NCI-H2196 (cell line): Measurements from ENCODE around the gene SLC35D3.

Experiments used
- DNase-seq: peaks from one replicate; lab custom pipeline; 2025; ENCODE audit not compliant: unreplicated experiment; lab: John Stamatoyannopoulos, UW

Gene SLC35D3

DNA sequence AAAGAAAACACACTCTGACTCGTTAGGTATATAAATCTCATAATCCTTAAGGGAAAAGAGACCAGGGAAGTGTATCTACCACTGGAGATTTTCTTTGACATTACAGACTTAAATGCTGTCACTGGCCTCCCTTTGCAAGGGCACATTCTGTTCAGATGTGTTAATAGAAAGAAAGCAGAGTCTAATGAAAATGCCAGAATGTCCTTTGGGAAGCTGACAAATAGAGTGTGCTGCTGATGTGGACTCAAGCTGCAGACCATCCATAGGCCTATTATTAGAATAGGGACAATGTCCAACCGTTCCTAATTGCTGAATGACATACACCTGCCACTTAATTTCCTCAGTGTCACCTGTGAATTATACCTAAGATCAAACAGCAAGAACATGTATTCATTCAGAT lies 41.2 kb downstream of the SLC35D3 start:
- no peak for DNase-seq

DNA sequence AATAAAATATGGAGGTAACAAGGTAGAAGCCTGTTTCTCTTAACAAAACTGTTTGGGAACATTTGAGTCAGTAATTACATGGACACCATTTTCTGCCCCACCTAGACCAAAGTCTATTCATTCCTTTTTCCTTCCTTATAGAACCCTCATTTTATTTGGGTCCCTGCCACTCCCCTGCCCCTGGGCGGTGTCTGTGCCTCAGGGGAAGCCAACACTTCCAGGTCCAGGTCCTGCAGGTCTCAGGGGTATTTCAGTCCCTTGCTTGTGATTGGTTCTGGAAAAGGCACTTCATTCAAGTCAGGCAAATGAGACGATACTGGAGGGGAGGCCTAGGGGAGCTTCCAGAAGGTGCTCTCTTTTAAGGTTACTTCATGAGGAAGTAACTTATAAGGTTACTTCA lies 42.3 kb downstream of the SLC35D3 start:
- no peak for DNase-seq

DNA sequence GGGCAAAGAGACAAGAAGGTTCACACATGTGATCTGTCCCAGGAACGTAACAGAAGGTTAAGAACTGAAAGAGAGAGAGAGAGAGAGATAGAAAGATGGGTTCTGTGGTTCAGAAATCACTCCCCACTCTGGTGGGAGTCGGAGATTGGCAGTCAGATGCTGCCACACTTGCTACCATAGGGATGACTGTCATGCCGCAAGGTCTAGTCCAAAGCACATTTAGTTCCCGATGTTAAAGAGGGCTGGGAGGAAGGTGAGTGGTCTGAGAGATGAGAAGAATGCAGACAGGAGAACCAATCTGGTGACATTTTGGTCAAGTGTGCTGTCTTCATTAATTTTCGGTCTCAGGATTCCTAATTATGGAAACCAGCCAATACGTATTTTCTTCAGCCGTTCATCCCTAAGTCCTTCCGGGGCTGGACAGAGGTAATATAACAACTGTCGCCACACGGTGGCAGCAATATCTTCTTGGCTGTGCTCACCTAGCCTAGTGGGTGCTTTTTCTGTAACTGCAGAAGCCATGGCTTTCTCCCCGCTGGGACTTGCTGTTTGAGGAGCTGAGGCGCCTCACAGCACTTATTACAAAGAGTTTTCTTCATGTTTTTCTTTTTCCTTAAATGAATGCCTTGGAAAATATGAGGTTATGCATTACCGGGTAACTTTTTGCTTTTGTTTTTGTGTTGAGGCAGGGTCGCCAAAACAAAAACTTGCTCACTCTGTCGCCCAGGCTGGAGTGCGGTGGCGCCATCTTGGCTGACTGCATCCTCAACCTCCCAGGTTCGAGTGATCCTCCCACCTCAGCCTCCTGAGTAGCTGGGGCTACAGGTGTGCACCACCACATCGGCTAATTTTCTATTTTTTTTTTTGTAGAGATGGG lies 46.0 kb downstream of the SLC35D3 start:
- peak; percentile 57 for DNase-seq

DNA sequence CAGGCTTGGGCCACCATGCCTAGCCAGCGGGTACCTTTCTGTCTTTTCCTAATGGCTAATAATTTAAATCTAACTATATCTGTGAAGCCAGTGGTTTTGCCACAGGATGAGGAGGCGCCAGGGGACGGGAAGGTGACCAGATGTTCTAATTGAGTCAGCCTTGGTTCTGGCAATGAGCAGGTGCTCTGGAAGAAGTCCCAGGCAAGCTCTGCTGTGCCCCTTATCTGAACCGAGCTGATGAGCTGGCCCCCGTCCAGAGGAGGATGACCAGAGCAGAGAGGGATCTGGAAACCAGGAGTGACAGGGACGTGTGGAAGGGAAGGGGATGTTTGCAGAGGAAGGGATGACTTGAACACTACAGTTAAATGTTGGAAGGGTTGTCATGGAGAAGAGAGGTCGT lies 46.7 kb downstream of the SLC35D3 start:
- no peak for DNase-seq

DNA sequence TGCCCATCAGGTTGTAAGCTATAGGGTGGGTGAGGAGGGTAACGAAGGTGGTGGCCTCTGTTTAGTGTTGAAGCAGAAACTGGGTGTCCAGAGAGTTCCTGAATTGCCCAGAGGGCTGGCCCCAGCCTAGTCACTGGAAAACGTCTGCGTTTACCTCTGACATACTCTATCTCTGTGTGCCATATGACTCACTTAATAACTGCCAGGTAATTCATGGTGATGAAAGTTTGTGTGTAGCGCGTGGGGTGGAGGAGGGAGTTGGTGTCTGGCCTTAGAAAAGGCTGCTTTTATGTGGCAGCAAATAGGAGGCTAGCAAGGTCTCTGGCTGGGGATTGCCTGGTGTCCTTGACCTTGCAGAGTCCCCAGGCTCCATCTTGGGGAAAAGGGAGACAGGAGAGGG lies 47.3 kb downstream of the SLC35D3 start:
- DNase-seq, result no peak

- DNase-seq, result no peak
These were observed 47.8 kb downstream of the SLC35D3 start for GRCh38 chr6:136969930-136970329.

- DNase-seq, result no peak
These were observed 49.5 kb downstream of the SLC35D3 start for GRCh38 chr6:136971609-136972008.

DNA sequence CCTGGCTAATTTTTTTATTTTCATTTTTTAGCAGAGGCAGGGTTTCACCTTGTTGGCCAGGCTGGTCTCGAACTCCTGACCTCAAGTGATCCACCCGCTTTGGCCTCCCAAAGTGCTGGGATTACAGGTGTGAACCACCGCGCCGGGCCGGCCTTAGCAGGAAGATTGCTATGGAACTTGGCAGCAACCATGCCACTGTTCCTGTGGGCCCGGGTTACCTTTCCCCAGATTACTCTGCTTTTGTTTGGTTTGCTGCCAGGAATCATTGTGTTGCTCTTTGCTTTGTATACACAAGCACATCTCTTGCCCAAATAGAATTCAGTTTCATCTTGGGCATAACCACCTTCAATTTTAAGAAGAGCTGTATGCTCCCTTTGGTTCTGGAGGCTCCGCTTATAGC lies 51.7 kb downstream of the SLC35D3 start:
- peak; percentile 41 for DNase-seq
